B cell (primary cell): ENCODE results near the gene TBCD. TPM values are rescaled to one million over a fixed set of nuclear protein-coding genes. Genes with fewer than 3 reads are reported as not detected.

ENCODE experiments used
- ATAC-seq: fragments of 200-7000 bp; cut with Tn5 transposase; one replicate; pipeline ENCODE4 v1.10.0; 2021; ENCODE audit warnings: low read depth, mild to moderate bottlenecking, moderate number of reproducible peaks, moderate library complexity
- CTCF ChIA-PET: fragments of 350-600 bp; sonication (Branson Sonifier 250); formaldehyde crosslinking; loops from one replicate; lab custom pipeline; 2021; ENCODE audit warnings: antibody characterized with exemption, inconsistent platforms; lab: Charles Lee
- POLR2A ChIA-PET: fragments of 350-600 bp; sonication (Branson Sonifier 250); formaldehyde crosslinking; loops from one replicate; lab custom pipeline; 2021; ENCODE audit warnings: antibody characterized with exemption; lab: Charles Lee
- DNase-seq: peaks from one replicate; pipeline ENCODE4 v3.0.0; 2013
- H2AFZ ChIP-seq: 2 replicates; pipeline ENCODE4 v1.6.1; 2012; ENCODE audit warnings: mild to moderate bottlenecking, low read depth, low read length; ENCODE audit not compliant: insufficient read depth, poor library complexity, severe bottlenecking
- H3K27ac ChIP-seq, 2 donors: 1 replicate in 1 of 2; 2 replicates in 1 of 2; pipeline ENCODE4 v1.5.1; 2012 to 2013; ENCODE audit warnings: low read length in 2 of 2, mild to moderate bottlenecking in 2 of 2, moderate library complexity in 1 of 2
- H3K27me3 ChIP-seq, 4 experiments: fragments of 200-600 bp in 1 of 4; sonication (generic) in 1 of 4; replicated peaks in 1 of 4; 1 replicate in 2 of 4; 2 replicates in 2 of 4; pipeline versions ENCODE4 v1.6.1 to v1.7.0; 2013 to 2016; ENCODE audit warnings: low read length in 3 of 4, mild to moderate bottlenecking in 2 of 4, mixed read lengths in 1 of 4, moderate library complexity in 1 of 4; ENCODE audit not compliant: insufficient read depth in 4 of 4, control insufficient read depth in 3 of 4; ENCODE audit errors: control extremely low read depth in 1 of 4
- H3K36me3 ChIP-seq, 2 experiments: replicated peaks in 1 of 2; 1 replicate in 1 of 2; 2 replicates in 1 of 2; pipeline versions ENCODE4 v1.6.1 to v1.7.1; 2013; ENCODE audit warnings: low read length in 1 of 2; ENCODE audit not compliant: insufficient read depth in 2 of 2, control insufficient read depth in 1 of 2; ENCODE audit errors: control extremely low read depth in 1 of 2, extremely low read depth in 1 of 2
- H3K4me1 ChIP-seq, 2 donors: fragments of 200-600 bp in 1 of 2; sonication (generic) in 1 of 2; 1 replicate in 1 of 2; 2 replicates in 1 of 2; pipeline versions ENCODE4 v1.5.1 to v1.6.1; 2013 to 2017; ENCODE audit warnings: low read length in 2 of 2; ENCODE audit not compliant: control insufficient read depth in 2 of 2, insufficient read depth in 2 of 2
- H3K4me2 ChIP-seq: replicated peaks from 2 replicates; pipeline ENCODE3; 2012; ENCODE audit warnings: mild to moderate bottlenecking, low read depth, low read length; ENCODE audit not compliant: poor library complexity, severe bottlenecking
- H3K4me3 ChIP-seq, 5 experiments: fragments of 200-600 bp in 1 of 5; sonication (generic) in 1 of 5; 1 replicate in 3 of 5; 2 replicates in 2 of 5; pipeline versions ENCODE4 v1.5.1 to v1.7.0; 2011 to 2016; ENCODE audit warnings: low read length in 4 of 5, mild to moderate bottlenecking in 4 of 5, low read depth in 2 of 5, control low read depth in 1 of 5, moderate library complexity in 1 of 5; ENCODE audit not compliant: insufficient read depth in 1 of 5; ENCODE audit errors: control extremely low read depth in 1 of 5, extremely low read depth in 1 of 5
- H3K79me2 ChIP-seq: fragments of 200-600 bp; sonication (generic); one replicate; pipeline ENCODE4 v1.6.0; 2016; ENCODE audit warnings: low read length; ENCODE audit not compliant: control insufficient read depth, insufficient read depth
- H3K9ac ChIP-seq: fragments of 200-600 bp; sonication (generic); 2 replicates; pipeline ENCODE4 v1.6.1; 2017; ENCODE audit warnings: mild to moderate bottlenecking, low read length, moderate library complexity
- H3K9me3 ChIP-seq, 3 donors: one replicate each; pipeline versions ENCODE4 v1.6.1 to v1.7.1; 2013; ENCODE audit warnings: low read length in 2 of 3; ENCODE audit not compliant: control insufficient read depth in 2 of 3, insufficient read depth in 1 of 3; ENCODE audit errors: control extremely low read depth in 1 of 3
- H4K20me1 ChIP-seq: 2 replicates; pipeline ENCODE4 v1.6.0; 2012; ENCODE audit warnings: mild to moderate bottlenecking, low read length; ENCODE audit not compliant: insufficient read depth, control insufficient read depth, poor library complexity, severe bottlenecking
- H3K27ac Mint-ChIP-seq: one replicate; pipeline ENCODE4 v1.8.0; 2021; ENCODE audit warnings: mixed read lengths
- H3K27me3 Mint-ChIP-seq: one replicate; pipeline ENCODE4 v1.8.0; 2021; ENCODE audit warnings: mixed read lengths
- H3K4me1 Mint-ChIP-seq: one replicate; pipeline ENCODE4 v1.8.0; 2021; ENCODE audit warnings: mixed read lengths
- H3K4me3 Mint-ChIP-seq: one replicate; pipeline ENCODE4 v1.8.0; 2021; ENCODE audit warnings: mixed read lengths
- H3K9me3 Mint-ChIP-seq: one replicate; pipeline ENCODE4 v1.8.0; 2022; ENCODE audit warnings: mixed read lengths; ENCODE audit not compliant: insufficient read depth
- CTCF ChIP-seq: fragments of 200-600 bp; IDR thresholded peaks from one replicate; pipeline ENCODE4 v1.8.0; 2022; ENCODE audit warnings: antibody characterized with exemption, mild to moderate bottlenecking
- EZH2 ChIP-seq: IDR thresholded peaks from 2 replicates; pipeline ENCODE4 v1.6.1; 2012; ENCODE audit warnings: borderline replicate concordance, low read depth, mild to moderate bottlenecking, moderate library complexity, low read length; ENCODE audit not compliant: insufficient read depth, poor library complexity, severe bottlenecking
- WGBS: methylation state at CpG from one replicate; pipeline ENCODE4 v1.1.5; 2013; ENCODE audit warnings: missing lambda C conversion rate; ENCODE audit not compliant: insufficient coverage; 5-methylcytosine and 5-hydroxymethylcytosine counted together
- intact Hi-C: fragments of 100-400 bp; cut with micrococcal nuclease; formaldehyde crosslinking; loops from one replicate; pipeline ENCODE4 v1.10.0; 2022
- polyA plus RNA-seq: library from polyadenylated mRNA; depleted of rRNA; stranded (reverse); fragments of >200 nt; gene quantifications from 2 replicates; pipeline ENCODE4 v1.2.3, GENCODE V29; 2012
- total RNA-seq, 2 donors: library from RNA; stranded (reverse); fragments of 120-200 nt in 1 of 2; gene quantifications; 1 replicate in 1 of 2; 2 replicates in 1 of 2; pipeline versions ENCODE4 v1.2.3 to v1.2.4, GENCODE V29; 2013 to 2022

The TBCD gene
- total and polyA plus RNA-seq, 2 donors (not counting 1 experiment from before 2014, with no cell fraction given) = 60.8 to 101 TPM

GRCh38 chr17:82984751-82985427 is 233.0 kb downstream of the TBCD start:
- Histone ChIP-seq H3K4me3 (no peak overlapping the region), H3K9ac (no peak overlapping the region), H3K79me2 (no peaks in the 10 kb centered on the region), H4K20me1 (no peaks in the 10 kb centered on the region), H3K27me3 (peaks cover 0 to 5% (median 0%) of the 10 kb centered on the region in 4 experiments), H3K36me3 (no peaks in the 10 kb centered on the region), H3K4me2 (no peak overlapping the region), H3K9me3 (peaks cover 0 to 8% (median 0%) of the 10 kb centered on the region in 3 donors), H3K27ac (no peak overlapping the region), H3K4me1 (peaks cover 19 to 26% of the 10 kb centered on the region in 2 donors), H2AFZ (no peak overlapping the region)
- intact Hi-C loops = loop anchor here (10.0 kb wide), 1 partner anchor 60 kb away; no protein-coding TSS in a partner anchor
- H3K4me1 Mint-ChIP-seq = peaks cover 27% of the 10 kb centered on the region
- no peaks in the 10 kb centered on the region for H3K9me3 Mint-ChIP-seq
- no peak for DNase-seq
- ATAC-seq = no peak
- 97% methylated on average over 12 of the region's 15 CpGs for WGBS
- ChIA-PET CTCF (interaction anchor here (2.3 kb wide), 1 partner anchor 70 kb away, joined by 6 read pairs; no protein-coding TSS in a partner anchor), POLR2A (no interaction called here)
- no peak overlapping the region for H3K27ac Mint-ChIP-seq
- no peaks in the 10 kb centered on the region for H3K27me3 Mint-ChIP-seq
- TF ChIP-seq CTCF (no peak), EZH2 (no peak)
- H3K4me3 Mint-ChIP-seq = peak overlapping the region; percentile 81

GRCh38 chr17:82985428-82985805 is 233.6 kb downstream of the TBCD start:
- peaks cover 24% of the 10 kb centered on the region for H3K4me1 Mint-ChIP-seq
- intact Hi-C loops = loop anchor here (10.0 kb wide), 1 partner anchor 59 kb away; no protein-coding TSS in a partner anchor
- 95% methylated on average over 6 of the region's 11 CpGs for WGBS
- Histone ChIP-seq H3K27ac (no peak overlapping the region), H3K9ac (peak overlapping the region; percentile 33), H4K20me1 (no peaks in the 10 kb centered on the region), H3K36me3 (no peaks in the 10 kb centered on the region), H3K4me1 (peaks cover 17 to 22% of the 10 kb centered on the region in 2 donors), H3K4me2 (peak overlapping the region; percentile 69), H3K9me3 (peaks cover 0 to 8% (median 0%) of the 10 kb centered on the region in 3 donors), H3K4me3 (peak overlapping the region in 1 of 5 experiments; percentile 8), H3K27me3 (peaks cover 0 to 5% (median 0%) of the 10 kb centered on the region in 4 experiments), H3K79me2 (no peaks in the 10 kb centered on the region), H2AFZ (no peak overlapping the region)
- ATAC-seq = no peak
- peak overlapping the region; percentile 81 for H3K4me3 Mint-ChIP-seq
- POLR2A ChIA-PET = no interaction called here
- CTCF ChIA-PET = interaction anchor here (2.3 kb wide), 1 partner anchor 71 kb away, joined by 6 read pairs; no protein-coding TSS in a partner anchor
- DNase-seq = no peak
- no peak for TF ChIP-seq EZH2
- TF ChIP-seq CTCF = no peak
- H3K9me3 Mint-ChIP-seq = no peaks in the 10 kb centered on the region
- no peak overlapping the region for H3K27ac Mint-ChIP-seq
- H3K27me3 Mint-ChIP-seq = no peaks in the 10 kb centered on the region
